GM23338 (cell line): ENCODE measurements around the gene TBX3. TPM values are rescaled to one million over a fixed set of nuclear protein-coding genes. Genes with fewer than 3 reads are reported as not detected.

Experiments used
- ATAC-seq: fragments of 200-7000 bp; cut with Tn5 transposase; 3 replicates; pipeline ENCODE4 v1.9.1; 2020
- DNase-seq: peaks from one replicate; pipeline ENCODE4 v3.0.0-alpha.2; 2015; ENCODE audit warnings: low spot score
- H2AFZ ChIP-seq: fragments of 200-600 bp; sonication (generic); 2 replicates; pipeline ENCODE4 v1.8.0; 2016; ENCODE audit warnings: antibody characterized with exemption, mild to moderate bottlenecking, moderate library complexity
- H3F3A ChIP-seq: fragments of 200-600 bp; sonication (generic); replicated peaks from 2 replicates; pipeline ENCODE4 v1.8.0; 2017; ENCODE audit warnings: antibody characterized with exemption, mixed run types, low read depth
- H3K27ac ChIP-seq: fragments of 200-600 bp; sonication (generic); 2 replicates; pipeline ENCODE4 v1.6.1; 2016; ENCODE audit warnings: low read depth
- H3K27me3 ChIP-seq: fragments of 200-600 bp; sonication (generic); 2 replicates; pipeline ENCODE4 v1.8.0; 2016; ENCODE audit warnings: mild to moderate bottlenecking, mixed run types, moderate library complexity; ENCODE audit not compliant: insufficient read depth
- H3K36me3 ChIP-seq: fragments of 200-600 bp; sonication (generic); 2 replicates; pipeline ENCODE4 v1.8.0; 2016; ENCODE audit warnings: mild to moderate bottlenecking; ENCODE audit not compliant: insufficient read depth
- H3K4me1 ChIP-seq: fragments of 200-600 bp; sonication (generic); 2 replicates; pipeline ENCODE4 v1.8.0; 2016; ENCODE audit warnings: mild to moderate bottlenecking, moderate library complexity; ENCODE audit not compliant: insufficient read depth
- H3K4me2 ChIP-seq: fragments of 200-600 bp; sonication (generic); 2 replicates; pipeline ENCODE4 v1.7.1; 2017; ENCODE audit warnings: mixed run types
- H3K4me3 ChIP-seq: fragments of 200-600 bp; sonication (generic); 2 replicates; pipeline ENCODE4 v1.6.1; 2016; ENCODE audit warnings: mixed run types
- H3K79me2 ChIP-seq: fragments of 200-600 bp; sonication (generic); replicated peaks from 2 replicates; pipeline ENCODE4 v1.8.0; 2017; ENCODE audit warnings: mild to moderate bottlenecking; ENCODE audit not compliant: insufficient read depth
- H3K9me2 ChIP-seq: fragments of 200-600 bp; sonication (generic); 2 replicates; pipeline ENCODE4 v1.8.0; 2017; ENCODE audit not compliant: insufficient read depth
- H4K20me1 ChIP-seq: fragments of 200-600 bp; sonication (generic); replicated peaks from 2 replicates; pipeline ENCODE4 v1.8.0; 2017; ENCODE audit warnings: mild to moderate bottlenecking; ENCODE audit not compliant: insufficient read depth
- H3K27ac Mint-ChIP-seq: 2 replicates; pipeline ENCODE4 v1.8.0; 2020; ENCODE audit warnings: inconsistent platforms, mild to moderate bottlenecking, moderate library complexity, mixed read lengths
- H3K27me3 Mint-ChIP-seq: 3 replicates; pipeline ENCODE4 v1.8.0; 2022; ENCODE audit warnings: low read depth, mild to moderate bottlenecking, moderate library complexity, mixed read lengths, inconsistent platforms; ENCODE audit not compliant: insufficient read depth, poor library complexity
- H3K36me3 Mint-ChIP-seq: 3 replicates; pipeline ENCODE4 v1.8.0; 2021; ENCODE audit warnings: low read depth, mild to moderate bottlenecking, inconsistent platforms, moderate library complexity, mixed read lengths
- H3K4me1 Mint-ChIP-seq: 3 replicates; pipeline ENCODE4 v1.8.0; 2020; ENCODE audit warnings: mild to moderate bottlenecking, inconsistent platforms, mixed read lengths
- H3K4me3 Mint-ChIP-seq: 3 replicates; pipeline ENCODE4 v1.8.0; 2021; ENCODE audit warnings: moderate library complexity, mild to moderate bottlenecking, inconsistent platforms, mixed read lengths
- H3K9me3 Mint-ChIP-seq: 3 replicates; pipeline ENCODE4 v1.8.0; 2020; ENCODE audit warnings: moderate library complexity, mild to moderate bottlenecking, inconsistent platforms, mixed read lengths
- EZH2 ChIP-seq: fragments of 200-600 bp; sonication (generic); IDR thresholded peaks from one replicate; pipeline ENCODE4 v1.8.0; 2017; ENCODE audit warnings: antibody characterized with exemption, mild to moderate bottlenecking, low read depth; ENCODE audit not compliant: unreplicated experiment
- EZH2phosphoT487 ChIP-seq: fragments of 200-600 bp; sonication (generic); IDR thresholded peaks from one replicate; pipeline ENCODE4 v1.8.1; 2018; ENCODE audit warnings: antibody characterized with exemption; ENCODE audit not compliant: unreplicated experiment
- ZNF114 ChIP-seq: fragments of 250-450 bp; sonication (Bioruptor Pico); IDR thresholded peaks from 2 replicates; pipeline ENCODE4 v1.5.0; 2020; ENCODE audit warnings: mild to moderate bottlenecking, moderate library complexity
- polyA plus RNA-seq: library from polyadenylated mRNA; unstranded; fragments of >200 nt; fragmentation: Nextera tagmentation; extraction: Ambion mirVana; gene quantifications from 2 replicates; pipeline ENCODE4 v1.2.1, GENCODE V29; 2016
- total RNA-seq: library from RNA; depleted of rRNA; stranded (reverse); fragments of >200 nt; shearing (Covaris generic); gene quantifications from 2 replicates; pipeline ENCODE4 v1.2.3, GENCODE V29; 2014
- TF ChIP-seq, protein P1 (sequence below): IDR thresholded peaks from one replicate; pipeline ENCODE4 v1.6.1; 2018; ENCODE audit warnings: antibody characterized with exemption; ENCODE audit not compliant: unreplicated experiment
- TF ChIP-seq, protein P2 (sequence below), 2 experiments: fragments of 200-600 bp in 1 of 2; sonication (generic) in 1 of 2; conservative IDR thresholded peaks; 2 replicates each; pipeline versions ENCODE4 v1.5.1 to v1.6.1; 2016 to 2017; ENCODE audit warnings: antibody characterized with exemption in 2 of 2, low read depth in 2 of 2, mild to moderate bottlenecking in 2 of 2, moderate library complexity in 1 of 2
- TF ChIP-seq, protein P3 (sequence below): IDR thresholded peaks from 2 replicates; pipeline ENCODE4 v1.6.1; 2016; ENCODE audit warnings: antibody characterized with exemption

Gene TBX3
- total and polyA plus RNA-seq, 2 experiments from 2014 or later, result 0.18 to 0.24 TPM

DNA sequence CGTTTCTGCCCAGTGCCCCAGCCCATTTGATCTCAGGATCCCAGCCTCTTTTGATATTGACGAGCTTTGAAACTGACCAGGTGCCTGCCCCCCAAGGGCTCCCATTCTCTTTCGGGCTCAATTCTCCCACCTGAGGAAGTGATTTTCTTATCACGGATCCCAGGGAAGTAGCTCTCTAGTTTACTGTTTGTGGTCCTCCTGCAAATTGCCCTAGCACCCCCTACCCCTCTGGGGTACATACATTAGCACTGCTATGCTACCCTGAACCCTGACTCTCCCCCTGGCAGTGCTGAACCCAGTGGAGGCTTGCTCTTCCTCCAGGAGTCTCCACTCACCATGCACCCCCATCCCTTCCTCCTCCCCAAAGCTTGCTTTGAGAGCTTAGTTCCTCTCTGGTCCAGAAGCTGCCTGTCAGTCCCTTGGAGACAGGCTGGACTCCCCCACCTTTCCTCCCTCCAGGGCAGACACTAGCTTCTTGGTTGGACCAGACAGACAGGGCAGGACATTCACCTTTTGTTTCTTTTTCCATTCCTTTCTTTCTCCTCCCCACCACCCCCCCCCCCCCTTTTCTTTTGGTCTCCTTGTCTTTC, 4.4 kb upstream of the TBX3 start (continued):
- TF ChIP-seq, protein P1, sequence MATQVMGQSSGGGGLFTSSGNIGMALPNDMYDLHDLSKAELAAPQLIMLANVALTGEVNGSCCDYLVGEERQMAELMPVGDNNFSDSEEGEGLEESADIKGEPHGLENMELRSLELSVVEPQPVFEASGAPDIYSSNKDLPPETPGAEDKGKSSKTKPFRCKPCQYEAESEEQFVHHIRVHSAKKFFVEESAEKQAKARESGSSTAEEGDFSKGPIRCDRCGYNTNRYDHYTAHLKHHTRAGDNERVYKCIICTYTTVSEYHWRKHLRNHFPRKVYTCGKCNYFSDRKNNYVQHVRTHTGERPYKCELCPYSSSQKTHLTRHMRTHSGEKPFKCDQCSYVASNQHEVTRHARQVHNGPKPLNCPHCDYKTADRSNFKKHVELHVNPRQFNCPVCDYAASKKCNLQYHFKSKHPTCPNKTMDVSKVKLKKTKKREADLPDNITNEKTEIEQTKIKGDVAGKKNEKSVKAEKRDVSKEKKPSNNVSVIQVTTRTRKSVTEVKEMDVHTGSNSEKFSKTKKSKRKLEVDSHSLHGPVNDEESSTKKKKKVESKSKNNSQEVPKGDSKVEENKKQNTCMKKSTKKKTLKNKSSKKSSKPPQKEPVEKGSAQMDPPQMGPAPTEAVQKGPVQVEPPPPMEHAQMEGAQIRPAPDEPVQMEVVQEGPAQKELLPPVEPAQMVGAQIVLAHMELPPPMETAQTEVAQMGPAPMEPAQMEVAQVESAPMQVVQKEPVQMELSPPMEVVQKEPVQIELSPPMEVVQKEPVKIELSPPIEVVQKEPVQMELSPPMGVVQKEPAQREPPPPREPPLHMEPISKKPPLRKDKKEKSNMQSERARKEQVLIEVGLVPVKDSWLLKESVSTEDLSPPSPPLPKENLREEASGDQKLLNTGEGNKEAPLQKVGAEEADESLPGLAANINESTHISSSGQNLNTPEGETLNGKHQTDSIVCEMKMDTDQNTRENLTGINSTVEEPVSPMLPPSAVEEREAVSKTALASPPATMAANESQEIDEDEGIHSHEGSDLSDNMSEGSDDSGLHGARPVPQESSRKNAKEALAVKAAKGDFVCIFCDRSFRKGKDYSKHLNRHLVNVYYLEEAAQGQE, result no peak

DNA sequence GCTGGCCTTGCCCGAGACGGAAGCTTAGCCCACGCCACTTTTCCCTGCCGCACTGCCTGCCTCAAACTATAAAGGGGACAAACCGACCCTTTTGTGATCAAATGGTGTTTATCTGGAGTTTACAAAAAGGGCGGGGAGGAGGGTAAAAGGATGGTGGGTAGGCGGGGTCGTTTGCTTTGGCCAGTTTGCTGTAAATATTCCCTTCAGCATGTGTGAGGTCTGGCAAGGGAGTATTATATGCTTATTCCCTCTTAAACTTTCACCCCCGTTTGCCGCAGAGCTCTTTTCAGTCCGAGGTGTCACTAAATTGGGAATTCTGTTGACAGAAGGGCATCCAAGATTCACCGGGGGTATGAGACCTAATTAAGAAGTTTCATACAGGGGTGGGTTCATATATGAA, 3.8 kb upstream of the TBX3 start:
- peak; percentile 29 for DNase-seq
- H3K36me3 ChIP-seq, result no peaks in the 10 kb centered on the region
- peaks cover 50% of the 10 kb centered on the region for H3F3A ChIP-seq
- no peaks in the 10 kb centered on the region for H3K36me3 Mint-ChIP-seq
- ATAC-seq, result no peak
- H3K4me1 Mint-ChIP-seq, result peaks cover 70% of the 10 kb centered on the region
- TF ChIP-seq EZH2phosphoT487 (no peak), ZNF114 (CRISPR knock-in tag) (no peak), EZH2 (peak; percentile 75)
- peaks cover 35% of the 10 kb centered on the region for H4K20me1 ChIP-seq
- H2AFZ ChIP-seq, result no peak overlapping the region
- H3K79me2 ChIP-seq, result no peaks in the 10 kb centered on the region
- no peaks in the 10 kb centered on the region for H3K9me2 ChIP-seq
- peaks cover 58% of the 10 kb centered on the region for H3K4me1 ChIP-seq
- peaks cover 3% of the 10 kb centered on the region; the same call in 1 of the 3 replicates for H3K9me3 Mint-ChIP-seq
- no peak overlapping the region for H3K27ac ChIP-seq
- no peak overlapping the region for H3K27ac Mint-ChIP-seq
- H3K4me2 ChIP-seq, result peak overlapping the region; percentile 67
- no peak overlapping the region for H3K4me3 Mint-ChIP-seq
- H3K27me3 Mint-ChIP-seq, result peaks cover 97% of the 10 kb centered on the region
- peak overlapping the region; percentile 37; the same call in 1 of the 2 replicates for H3K4me3 ChIP-seq
- peaks cover 94% of the 10 kb centered on the region for H3K27me3 ChIP-seq

DNA sequence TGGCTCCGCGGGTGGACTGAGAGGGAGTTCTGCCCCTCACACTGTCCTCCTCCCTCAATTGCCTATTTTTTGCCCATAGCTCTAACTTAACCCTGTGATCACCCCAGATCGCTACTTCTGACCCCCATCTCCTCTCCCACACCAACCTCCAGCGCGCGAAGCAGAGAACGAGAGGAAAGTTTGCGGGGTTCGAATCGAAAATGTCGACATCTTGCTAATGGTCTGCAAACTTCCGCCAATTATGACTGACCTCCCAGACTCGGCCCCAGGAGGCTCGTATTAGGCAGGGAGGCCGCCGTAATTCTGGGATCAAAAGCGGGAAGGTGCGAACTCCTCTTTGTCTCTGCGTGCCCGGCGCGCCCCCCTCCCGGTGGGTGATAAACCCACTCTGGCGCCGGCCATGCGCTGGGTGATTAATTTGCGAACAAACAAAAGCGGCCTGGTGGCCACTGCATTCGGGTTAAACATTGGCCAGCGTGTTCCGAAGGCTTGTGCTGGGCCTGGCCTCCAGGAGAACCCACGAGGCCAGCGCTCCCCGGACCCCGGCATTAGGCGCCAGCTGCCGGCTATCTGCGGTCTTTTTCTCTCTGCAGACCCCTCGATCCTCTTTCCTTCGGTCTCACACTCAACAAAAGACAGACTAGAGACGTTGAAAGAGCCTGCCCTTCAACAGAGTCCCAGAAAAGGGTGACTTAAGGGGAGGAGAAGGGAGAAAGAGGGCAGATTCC, 3.0 kb upstream of the TBX3 start:
- H4K20me1 ChIP-seq, result peaks cover 42% of the 10 kb centered on the region
- peaks cover 59% of the 10 kb centered on the region for H3K4me1 ChIP-seq
- H3K36me3 ChIP-seq, result no peaks in the 10 kb centered on the region
- DNase-seq (peak; percentile 43), ATAC-seq (no peak)
- H3K27me3 ChIP-seq, result peaks cover 94% of the 10 kb centered on the region
- Mint-ChIP-seq H3K4me1 (peaks cover 72% of the 10 kb centered on the region), H3K9me3 (peaks cover 3% of the 10 kb centered on the region; the same call in 1 of the 3 replicates), H3K36me3 (no peaks in the 10 kb centered on the region), H3K27ac (no peak overlapping the region), H3K4me3 (peak overlapping the region; percentile 71), H3K27me3 (peaks cover 98% of the 10 kb centered on the region)
- no peaks in the 10 kb centered on the region for H3K79me2 ChIP-seq
- H3K4me2 ChIP-seq, result peak overlapping the region; percentile 80
- no peaks in the 10 kb centered on the region for H3K9me2 ChIP-seq
- no peak overlapping the region for H2AFZ ChIP-seq
- no peak overlapping the region for H3K27ac ChIP-seq
- TF ChIP-seq EZH2phosphoT487 (peak; percentile 82), EZH2 (peak; percentile 97)
- TF ChIP-seq, protein P2, sequence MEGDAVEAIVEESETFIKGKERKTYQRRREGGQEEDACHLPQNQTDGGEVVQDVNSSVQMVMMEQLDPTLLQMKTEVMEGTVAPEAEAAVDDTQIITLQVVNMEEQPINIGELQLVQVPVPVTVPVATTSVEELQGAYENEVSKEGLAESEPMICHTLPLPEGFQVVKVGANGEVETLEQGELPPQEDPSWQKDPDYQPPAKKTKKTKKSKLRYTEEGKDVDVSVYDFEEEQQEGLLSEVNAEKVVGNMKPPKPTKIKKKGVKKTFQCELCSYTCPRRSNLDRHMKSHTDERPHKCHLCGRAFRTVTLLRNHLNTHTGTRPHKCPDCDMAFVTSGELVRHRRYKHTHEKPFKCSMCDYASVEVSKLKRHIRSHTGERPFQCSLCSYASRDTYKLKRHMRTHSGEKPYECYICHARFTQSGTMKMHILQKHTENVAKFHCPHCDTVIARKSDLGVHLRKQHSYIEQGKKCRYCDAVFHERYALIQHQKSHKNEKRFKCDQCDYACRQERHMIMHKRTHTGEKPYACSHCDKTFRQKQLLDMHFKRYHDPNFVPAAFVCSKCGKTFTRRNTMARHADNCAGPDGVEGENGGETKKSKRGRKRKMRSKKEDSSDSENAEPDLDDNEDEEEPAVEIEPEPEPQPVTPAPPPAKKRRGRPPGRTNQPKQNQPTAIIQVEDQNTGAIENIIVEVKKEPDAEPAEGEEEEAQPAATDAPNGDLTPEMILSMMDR (conservative IDR thresholded peaks at IDR 0.05; ENCODE audit: low read depth in 2 of 2), result no peak
- TF ChIP-seq, protein P3, sequence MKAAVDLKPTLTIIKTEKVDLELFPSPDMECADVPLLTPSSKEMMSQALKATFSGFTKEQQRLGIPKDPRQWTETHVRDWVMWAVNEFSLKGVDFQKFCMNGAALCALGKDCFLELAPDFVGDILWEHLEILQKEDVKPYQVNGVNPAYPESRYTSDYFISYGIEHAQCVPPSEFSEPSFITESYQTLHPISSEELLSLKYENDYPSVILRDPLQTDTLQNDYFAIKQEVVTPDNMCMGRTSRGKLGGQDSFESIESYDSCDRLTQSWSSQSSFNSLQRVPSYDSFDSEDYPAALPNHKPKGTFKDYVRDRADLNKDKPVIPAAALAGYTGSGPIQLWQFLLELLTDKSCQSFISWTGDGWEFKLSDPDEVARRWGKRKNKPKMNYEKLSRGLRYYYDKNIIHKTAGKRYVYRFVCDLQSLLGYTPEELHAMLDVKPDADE, result no peak
- H3K4me3 ChIP-seq, result peak overlapping the region; percentile 69
- peaks cover 52% of the 10 kb centered on the region for H3F3A ChIP-seq
